ENCODE data around the gene ZNF619.

GRCh38 chr3:40437889-40438288 is 39.0 kb upstream of the ZNF619 start:
- TF ChIP-seq GATA2 (IDR thresholded peaks at IDR 0.05; ENCODE audit: low read depth, low read length) = no peak
- no peak for TF ChIP-seq GATA3 (IDR thresholded peaks at IDR 0.05; ENCODE audit: low read depth, low read length)

Data from SH-SY5Y (cell line).